Activated CD8-positive, alpha-beta memory T cell treated with anti-CD3 and anti-CD28 coated beads, Interleukin-2, amount 50 U/mL, for 24 hours (primary cell): ENCODE data around the gene CFD.
"Not testable (repeated sequence)": the region's sequence is repeated elsewhere in the genome, so short reads cannot be mapped to it uniquely, and the experiment has no call there.

Source experiments
- DNase-seq: peaks from one replicate; pipeline ENCODE4 v3.0.0-alpha.2; 2020; ENCODE audit errors: extremely low read depth

CFD gene

DNA sequence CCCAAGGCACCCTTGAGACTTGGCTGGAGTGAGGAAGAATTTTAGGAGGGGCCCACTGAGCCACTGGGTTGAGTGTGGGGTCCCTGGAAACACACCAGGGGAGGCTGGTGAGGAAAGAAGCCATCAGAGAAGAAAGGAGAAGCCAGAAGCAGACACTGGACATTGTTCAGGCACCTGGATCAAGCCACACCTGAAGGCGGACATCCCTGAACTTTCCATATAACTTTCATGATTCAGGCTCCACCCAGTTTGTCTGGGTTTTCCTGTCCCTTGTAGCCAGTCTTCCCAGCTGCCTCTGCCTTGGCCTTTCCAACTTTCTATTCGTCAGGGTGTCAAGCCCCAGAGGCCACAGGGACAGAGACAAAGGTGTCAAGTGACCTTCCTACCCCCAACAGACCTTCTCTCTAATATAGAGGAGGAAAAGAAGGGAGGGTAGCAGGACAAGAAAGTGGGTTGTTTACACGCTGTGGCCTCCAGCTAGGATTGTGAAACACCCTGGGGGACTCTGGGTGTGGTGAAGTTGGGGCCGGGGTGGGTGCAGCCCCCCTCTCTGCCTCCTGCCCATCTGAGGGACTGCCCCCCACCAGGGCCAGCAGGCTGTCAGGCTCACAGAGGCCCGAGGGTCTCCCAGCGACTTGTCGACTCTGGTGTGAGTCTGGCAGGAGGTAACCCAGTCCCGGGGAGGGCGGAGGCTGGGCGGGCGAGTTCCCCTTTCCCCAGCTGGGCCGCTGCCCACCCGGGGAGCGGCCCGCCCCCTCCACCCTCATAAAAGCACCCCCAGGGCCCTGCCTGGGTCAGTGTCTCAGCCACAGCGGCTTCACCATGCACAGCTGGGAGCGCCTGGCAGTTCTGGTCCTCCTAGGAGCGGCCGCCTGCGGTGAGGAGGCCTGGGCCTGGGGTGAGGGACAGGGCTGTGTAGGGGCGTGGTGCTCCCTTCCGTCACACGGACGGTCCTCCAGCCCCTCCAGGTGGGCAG, at the start of gene CFD:
TSS of gene CFD (plus strand) at position 797 of the 976 bp plus-strand sequence. CDS start at position 823, 26 bp downstream.
- DNase-seq = no peak

DNA sequence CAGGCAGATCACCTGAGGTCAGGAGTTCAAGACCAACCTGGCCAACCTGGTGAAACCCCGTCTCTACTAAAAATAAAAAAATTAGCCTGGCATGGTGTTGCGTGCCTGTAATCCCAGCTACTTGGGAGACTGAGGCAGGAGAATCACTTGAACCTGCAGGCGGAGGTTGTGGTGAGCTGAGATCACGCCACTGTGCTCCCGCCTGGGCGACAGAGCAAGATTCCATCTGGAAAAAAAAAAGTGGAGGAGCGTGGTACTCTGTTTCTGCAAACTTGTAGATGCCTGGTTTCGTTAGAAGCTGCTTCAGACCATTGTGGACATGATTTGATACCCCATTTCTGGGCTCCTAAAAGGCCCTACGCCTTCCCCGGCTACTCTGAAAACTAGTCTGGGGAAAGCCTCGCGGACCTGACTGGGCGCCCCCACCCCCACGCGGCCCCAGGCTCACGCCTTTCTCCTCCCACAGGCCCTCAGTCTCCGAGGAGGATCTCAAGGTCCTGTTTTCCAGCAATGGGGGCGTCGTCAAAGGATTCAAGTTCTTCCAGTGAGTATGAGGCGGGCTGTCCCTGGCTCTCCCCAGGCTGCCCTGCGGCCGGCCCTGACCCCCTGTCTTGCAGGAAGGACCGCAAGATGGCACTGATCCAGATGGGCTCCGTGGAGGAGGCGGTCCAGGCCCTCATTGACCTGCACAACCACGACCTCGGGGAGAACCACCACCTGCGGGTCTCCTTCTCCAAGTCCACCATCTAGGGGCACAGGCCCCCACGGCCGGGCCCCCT, 49.2 kb upstream of the CFD start:
- DNase-seq = no peak

DNA sequence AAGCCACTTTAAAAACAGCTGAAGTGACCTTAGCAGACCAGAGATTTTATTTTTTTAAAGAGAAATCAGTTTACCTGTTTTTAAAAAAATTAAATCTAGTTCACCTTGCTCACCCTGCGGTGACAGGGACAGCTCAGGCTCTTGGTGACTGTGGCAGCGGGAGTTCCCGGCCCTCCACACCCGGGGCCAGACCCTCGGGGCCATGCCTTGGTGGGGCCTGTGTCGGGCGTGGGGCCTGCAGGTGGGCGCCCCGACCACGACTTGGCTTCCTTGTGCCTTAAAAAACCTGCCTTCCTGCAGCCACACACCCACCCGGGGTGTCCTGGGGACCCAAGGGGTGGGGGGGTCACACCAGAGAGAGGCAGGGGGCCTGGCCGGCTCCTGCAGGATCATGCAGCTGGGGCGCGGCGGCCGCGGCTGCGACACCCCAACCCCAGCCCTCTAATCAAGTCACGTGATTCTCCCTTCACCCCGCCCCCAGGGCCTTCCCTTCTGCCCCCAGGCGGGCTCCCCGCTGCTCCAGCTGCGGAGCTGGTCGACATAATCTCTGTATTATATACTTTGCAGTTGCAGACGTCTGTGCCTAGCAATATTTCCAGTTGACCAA, 48.5 kb upstream of the CFD start:
- DNase-seq = no peak

DNA sequence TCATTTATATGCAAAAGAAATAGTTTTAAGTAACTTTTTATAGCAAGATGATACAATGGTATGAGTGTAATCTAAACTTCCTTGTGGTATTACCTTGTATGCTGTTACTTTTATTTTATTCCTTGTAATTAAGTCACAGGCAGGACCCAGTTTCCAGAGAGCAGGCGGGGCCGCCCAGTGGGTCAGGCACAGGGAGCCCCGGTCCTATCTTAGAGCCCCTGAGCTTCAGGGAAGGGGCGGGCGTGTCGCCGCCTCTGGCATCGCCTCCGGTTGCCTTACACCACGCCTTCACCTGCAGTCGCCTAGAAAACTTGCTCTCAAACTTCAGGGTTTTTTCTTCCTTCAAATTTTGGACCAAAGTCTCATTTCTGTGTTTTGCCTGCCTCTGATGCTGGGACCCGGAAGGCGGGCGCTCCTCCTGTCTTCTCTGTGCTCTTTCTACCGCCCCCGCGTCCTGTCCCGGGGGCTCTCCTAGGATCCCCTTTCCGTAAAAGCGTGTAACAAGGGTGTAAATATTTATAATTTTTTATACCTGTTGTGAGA, 47.9 kb upstream of the CFD start:
- no peak for DNase-seq

DNA sequence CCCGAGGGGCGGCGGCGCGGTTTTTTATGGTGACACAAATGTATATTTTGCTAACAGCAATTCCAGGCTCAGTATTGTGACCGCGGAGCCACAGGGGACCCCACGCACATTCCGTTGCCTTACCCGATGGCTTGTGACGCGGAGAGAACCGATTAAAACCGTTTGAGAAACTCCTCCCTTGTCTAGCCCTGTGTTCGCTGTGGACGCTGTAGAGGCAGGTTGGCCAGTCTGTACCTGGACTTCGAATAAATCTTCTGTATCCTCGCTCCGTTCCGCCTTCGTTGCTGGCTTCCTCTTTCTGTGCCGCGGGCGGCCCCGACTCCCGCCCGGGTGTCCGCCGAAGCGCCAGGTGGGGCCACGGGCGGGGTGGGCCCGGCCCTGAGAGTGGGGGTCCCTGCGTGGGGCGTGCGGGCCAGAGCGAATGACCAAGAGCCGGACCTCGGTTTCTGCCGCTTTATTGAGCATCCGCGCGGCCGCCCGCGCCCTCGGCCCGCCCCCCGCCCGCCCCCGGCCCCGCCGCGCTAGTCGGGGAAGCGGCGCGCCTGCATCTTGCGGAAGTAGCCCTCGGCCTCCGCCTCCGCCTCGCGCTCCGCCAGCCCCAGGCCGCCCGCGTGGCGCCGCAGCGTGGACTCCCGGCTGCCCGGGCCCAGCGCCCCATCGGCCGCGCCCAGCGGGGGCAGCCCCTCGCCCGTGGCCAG, 47.3 kb upstream of the CFD start:
- DNase-seq = no peak

DNA sequence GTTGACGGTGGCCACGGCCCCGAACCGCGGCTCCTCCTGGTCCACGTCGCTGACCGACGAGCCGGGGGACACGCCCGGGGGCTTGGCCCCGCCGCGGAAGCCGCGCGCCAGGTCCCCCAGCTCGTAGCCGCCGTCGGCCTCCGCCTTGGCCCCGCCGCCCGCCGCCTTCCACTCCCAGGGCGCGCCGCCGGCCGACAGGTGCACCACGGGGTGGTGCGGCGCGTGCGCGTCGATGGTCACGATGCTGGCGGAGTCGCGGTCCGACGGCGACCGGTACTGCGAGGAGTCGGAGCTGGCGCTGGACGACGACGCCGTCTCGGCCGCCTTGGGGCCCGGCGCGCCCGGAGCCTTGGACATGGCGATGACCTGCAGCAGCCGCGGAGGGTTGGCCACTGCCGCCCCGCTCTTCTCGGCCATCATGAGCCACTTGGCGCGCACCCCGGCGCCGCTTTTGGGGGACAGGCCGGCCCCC, 46.7 kb upstream of the CFD start:
- DNase-seq = no peak

DNA sequence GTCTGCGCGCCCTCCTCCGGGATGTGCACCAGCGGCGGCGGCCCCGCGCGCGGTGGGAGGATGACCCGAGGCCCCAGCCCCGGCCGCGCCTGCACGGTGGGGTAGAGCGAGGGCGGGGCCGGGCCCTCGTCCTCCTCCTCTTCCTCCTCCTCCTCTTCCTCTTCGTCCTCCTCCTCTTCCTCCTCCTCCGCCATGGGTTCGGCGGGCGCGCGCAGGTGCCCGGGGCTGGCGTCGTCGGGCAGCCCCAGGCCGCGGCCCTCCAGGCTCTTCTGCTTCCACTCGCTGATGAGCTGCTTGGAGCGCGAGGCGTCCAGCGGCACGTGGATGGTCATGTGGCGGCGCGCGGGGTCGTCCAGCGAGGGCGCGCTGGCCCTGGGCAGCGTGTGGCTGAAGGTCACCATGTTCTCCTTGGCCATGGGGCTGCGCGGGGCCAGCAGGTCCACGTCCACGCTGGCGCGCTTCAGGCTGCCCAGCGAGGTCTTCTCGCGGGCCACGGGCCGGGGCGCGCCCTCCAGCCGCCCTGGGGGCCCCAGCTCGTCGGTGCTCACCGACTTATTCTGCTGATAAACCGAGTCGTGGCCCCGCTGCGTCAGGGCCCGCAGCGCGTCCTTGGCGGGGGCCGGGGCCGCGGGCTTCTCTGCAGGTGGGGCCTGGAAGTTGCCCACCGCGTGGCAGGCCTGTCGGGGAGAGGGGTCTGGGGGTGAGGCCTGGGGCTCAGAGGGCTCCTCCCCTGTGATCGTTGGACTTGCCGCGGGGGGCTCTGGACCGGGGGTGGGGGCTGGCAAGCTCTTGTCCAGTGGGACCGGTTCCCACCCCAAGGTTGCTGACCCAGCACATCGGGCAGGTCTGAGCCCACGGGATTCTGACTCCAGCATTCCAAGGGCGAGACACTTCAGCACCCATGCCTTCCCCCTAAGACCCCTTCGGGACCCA, 46.0 kb upstream of the CFD start:
- no peak for DNase-seq

DNA sequence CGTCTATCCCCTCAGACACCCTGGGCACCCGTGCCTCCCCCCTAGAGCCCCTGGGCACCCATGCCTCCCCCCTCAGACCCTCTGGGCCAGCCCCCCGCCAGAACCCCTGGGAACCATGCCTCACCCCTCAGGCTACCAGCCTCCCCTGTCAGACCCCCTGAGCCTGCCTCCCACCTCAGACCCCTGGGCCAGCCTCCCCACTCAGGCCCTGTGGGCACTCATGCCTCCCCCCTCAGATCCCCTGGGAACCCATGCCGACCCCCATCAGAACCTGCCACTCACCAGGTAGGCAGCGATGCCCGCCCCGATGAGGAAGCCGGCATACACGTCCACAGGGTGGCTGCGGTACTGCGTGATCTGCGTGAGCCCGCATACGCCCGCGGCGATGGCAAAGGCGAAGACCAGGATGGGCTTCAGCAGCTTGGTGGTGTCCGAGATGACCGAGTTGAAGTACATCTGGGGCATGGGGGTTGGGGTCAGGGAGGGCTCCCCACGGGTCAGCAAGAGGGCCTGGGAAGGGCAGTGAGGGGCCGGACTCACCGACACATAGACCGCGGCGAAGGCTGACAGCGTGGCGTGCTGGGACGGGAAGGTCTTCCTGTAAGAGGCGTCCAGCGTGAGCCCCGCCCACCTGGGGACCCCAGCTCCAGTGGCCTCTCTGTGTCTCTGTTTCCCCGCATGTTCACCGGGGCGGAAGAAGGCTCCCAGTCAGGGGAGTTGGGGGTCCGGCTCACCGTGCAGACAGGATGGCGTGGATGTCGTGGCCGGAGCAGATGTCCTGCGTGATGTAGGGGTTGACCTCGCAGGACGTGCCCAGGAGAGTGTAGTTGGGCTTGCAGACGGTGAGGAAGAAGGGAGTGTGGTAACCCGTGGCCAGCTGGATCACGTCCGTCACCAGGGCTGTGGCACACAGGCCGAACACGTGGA, 45.0 kb upstream of the CFD start:
- DNase-seq = no peak

DNA sequence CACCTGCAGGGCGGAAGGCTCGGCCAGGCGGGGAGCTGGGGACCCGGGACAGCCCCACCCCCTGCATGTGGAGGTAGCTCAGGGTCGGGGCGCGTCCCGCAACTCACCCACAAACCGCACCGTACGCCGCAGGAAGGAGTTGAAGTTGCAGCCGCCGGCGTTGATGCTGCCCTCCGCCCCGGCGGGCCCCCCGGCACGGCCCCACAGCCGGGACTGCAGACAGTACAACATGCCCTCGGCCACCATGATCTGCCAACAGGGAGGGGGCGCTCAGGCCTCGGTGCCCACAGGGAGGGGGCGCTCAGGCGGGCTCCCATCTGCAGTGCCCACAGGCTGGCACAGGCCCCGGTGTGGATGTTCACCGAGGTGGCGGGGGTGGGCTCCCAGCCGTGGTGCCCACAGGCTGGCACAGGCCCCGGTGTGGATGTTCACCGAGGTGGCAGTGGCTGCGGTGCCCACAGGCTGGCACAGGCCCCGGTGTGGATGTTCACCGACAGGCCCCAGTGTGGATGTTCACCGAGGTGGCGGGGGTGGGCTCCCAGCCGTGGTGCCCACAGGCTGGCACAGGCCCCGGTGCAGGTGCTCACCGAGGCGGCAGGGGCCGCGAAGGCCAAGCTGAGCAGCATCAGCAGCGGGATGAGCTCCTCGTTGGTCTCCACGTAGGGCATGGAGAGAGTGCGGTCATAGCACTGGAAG, 44.2 kb upstream of the CFD start:
- no peak for DNase-seq

DNA sequence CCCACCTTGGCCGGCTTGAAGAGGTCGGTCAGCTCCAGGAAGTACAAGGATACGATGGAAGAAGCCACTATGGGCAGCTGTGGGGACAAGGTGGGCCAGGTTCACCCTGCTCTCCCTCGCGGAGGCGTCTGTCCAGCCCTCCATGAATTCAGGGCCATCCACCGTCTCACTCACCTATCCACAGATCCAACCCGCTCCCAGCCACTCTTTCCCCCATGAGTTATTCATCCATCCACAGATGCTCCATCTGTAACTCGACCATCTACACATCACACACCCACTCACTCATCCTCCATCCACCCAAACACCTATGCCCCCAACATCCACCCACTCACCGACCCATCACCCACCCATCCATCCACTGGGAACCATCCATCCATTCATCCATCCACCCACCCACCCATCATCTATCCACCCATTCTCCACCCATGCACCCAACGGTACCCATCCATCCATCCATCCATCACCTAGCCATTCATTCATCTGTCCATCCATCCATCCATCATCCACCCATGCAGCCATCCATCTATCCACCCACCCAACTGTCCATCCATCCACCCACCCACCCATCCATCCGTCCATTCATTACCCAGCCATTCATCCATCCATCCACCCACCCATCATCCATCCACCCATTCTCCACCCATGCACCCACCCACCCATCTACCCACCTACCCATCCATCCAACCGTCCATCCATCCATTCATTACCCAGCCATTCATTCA, 43.5 kb upstream of the CFD start:
- DNase-seq = no peak

DNA sequence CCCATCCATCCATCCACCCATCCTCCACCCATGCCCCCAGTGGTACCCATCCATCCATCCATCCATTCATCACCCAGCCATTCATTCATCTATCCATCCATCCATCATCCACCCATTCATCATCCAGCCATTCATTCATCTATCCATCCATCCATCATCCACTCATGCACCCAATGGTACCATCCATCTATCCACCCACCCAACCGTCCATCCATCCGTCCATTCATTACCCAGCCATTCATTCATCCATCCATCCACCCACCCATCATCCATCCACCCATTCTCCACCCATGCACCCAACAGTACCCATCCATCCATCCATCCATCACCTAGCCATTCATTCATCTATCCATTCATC, 43.0 kb upstream of the CFD start:
- DNase-seq = no peak

DNA sequence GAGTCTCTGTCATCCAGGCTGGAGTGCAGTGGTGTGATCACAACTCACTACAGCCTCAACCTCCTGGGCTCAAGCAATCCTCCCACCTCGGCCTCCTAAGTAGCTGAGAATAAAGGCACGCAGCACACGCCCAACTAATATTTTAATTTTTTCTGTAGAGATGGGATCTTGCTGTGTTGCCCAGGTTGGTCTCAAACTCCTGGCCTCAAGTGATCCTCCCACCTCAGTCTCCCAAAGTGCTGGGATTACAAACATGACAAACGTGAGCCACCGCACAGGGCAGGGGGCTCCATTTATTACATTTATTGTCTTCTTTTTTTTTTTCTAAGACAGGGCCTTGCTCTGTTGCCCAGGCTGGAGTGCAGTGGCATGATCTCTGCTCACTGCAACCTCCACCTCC, 39.3 kb upstream of the CFD start:
- not testable (repeated sequence) for DNase-seq

DNA sequence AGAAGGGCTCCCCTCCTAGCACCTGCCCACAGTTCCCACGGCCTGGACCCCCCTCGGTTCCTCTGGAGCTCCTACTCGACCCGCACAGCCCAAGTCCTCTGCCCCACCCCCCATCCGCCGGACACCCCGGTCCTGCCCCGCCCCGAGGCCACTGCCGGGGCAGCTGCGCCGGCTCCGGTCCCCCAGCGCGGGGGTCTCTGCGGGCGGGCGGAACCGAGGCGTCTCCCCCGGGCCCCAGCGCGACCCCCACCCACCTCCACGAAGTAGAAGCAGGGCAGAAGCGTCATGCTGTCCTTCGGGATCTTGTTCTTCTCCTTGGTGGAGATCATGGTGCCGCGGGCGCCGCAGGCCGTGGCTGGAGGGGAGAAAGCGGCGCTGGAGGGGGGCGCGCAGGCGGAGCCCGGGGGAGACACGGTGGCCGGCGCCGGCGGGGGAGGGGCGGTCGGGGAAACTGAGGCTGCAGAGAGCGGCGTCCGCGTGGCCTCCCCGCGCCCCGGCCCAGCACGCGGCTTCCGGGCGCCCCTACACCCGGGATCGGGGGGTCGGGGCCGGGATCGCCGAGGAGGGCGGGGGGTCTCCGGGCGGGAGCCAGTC, 38.1 kb upstream of the CFD start:
- no peak for DNase-seq

DNA sequence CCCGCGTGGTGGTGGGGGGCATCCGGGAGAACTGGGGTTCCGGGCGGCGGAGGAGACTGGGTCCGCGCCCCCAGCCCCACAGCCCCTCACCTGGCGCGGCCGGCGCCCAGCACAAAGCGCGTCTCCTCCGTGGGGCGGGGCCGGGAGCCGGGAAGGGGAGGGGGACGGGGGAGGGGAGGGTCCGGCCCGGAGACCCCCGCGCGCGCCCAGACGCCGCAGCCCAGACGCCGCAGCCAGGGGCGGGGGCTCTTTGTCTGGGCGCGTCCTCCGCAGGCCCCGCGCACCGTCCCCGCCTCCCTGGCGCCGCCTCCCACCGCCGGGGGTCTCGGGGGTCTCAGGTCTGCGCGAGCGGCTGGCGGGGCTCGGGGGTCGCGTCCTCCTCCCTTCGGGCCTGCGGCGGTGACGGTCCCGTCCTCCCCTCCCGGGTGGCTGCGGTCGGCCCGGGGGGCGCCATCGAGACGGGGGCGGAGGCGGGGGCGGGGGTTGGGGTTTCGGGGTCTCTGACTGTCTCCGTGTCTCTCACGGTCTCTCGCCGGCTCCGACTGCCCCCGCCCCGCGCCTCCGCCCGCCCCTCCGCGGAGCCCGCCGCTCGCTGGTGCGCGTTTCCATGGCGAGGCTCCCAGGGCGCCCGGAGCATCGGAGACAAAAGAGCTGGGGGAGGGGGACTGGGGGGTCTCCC, 37.5 kb upstream of the CFD start, which contains the start of gene PLPPR3:
TSS of gene PLPPR3 (minus strand) at position 131 of the 679 bp plus-strand sequence. CDS start 396 bp downstream, outside the sequence.
- DNase-seq = no peak

DNA sequence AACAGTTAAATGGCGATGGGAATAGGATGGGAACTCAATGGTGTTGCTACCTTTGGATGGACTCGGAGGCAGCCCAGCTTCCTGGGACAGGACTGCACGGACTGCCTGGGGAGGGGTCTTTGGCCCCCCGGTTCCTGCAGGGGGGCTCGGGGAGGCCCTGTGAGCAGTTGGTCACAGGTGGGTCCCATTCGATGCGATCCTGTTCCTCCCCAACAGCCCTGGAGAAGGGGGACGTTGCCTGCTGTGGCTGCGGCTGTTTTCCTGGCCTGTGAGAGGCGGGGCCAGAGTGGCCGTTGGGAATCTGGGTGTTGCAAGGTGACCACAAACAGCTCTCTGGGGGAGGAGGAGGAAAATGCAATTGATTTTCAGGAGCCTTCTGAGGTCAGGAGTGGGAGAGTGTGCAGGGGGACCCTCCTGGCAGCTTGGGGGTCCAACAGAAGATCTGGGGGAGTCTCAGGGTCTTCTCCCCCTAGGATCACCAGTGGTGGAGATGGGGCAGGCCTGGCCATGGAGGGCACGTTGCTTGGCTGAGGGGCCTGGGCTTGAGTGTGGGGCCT, 35.8 kb upstream of the CFD start:
- no peak for DNase-seq

DNA sequence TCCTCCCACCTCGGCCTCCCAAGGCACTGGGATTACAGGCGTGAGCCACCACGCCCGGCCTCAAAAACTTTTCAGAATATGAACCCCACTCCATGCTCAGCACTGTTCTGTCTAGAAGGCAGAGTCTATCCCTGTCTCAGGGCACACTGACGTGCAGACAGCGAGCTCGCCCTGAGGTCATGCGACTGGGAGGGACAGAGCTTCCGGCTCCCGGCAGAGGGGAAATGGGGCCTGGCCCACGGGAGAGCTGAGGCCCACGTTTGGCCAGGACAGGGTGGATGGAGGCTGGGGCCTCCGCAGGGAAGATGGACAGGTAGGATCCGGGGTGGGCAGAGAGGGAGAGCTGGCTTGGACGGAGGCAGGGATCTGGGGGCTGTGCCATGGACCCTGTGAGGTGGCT, 34.6 kb upstream of the CFD start:
- no peak for DNase-seq
